ENCODE measurements around the gene PAQR3. TPM values are rescaled to one million over a fixed set of nuclear protein-coding genes. Genes with fewer than 3 reads are reported as not detected.

The PAQR3 gene, protein sequence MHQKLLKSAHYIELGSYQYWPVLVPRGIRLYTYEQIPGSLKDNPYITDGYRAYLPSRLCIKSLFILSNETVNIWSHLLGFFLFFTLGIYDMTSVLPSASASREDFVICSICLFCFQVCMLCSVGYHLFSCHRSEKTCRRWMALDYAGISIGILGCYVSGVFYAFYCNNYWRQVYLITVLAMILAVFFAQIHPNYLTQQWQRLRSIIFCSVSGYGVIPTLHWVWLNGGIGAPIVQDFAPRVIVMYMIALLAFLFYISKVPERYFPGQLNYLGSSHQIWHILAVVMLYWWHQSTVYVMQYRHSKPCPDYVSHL
- 19.2 and 20.7 TPM in 2 replicates for total RNA-seq (2014; rRNA removed; shearing (Covaris generic))
- 10.4 and 13.1 TPM in 2 replicates for polyA plus RNA-seq (2016; fragmentation: Nextera tagmentation; extraction: Ambion mirVana)

DNA sequence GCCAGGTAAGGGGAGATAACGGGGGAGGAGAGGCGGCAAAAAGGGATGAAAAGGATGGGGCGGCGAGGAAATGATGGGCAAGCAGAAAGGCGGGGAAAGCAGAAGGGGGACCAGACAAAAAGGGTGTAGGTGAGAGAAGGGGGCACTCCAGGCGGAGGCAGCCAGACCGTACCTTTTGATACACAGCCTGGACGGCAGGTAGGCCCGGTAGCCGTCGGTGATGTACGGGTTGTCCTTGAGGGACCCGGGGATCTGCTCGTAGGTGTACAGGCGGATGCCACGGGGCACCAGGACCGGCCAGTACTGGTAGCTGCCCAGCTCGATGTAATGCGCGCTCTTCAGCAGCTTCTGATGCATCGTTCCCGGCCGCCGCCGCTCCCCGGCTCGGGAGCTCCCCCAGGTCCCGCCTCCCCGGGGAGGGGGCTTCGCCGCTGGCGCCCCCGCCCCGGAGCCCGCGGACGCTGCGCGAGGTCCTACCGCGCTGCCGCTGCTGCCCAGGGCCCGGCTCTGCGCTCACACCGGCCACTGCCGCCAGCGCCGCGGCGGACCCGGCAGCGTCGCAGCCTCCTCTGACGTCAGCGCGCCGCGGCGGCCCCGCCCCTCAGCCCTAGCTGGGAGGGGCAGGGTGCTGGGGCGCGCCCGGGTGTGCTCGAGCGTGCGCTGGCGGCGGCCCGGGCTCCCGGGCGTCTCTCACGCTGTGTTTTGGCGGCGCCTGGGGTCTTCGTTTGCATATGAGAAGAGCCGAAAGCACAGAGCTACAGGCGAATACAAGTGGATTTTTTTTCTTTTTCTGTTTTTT, at the start of gene PAQR3:
Gene PAQR3 (minus strand): TSS at position 571 of the 799 bp plus-strand sequence. CDS start 214 bp downstream, at position 357.
- peak; percentile 94 for DNase-seq
- Histone ChIP-seq H3K4me2 (ENCODE audit: unreplicated experiment) (peak within 1 kb of the TSS; percentile 96), H3K9me3 (ENCODE audit: low read depth) (no peaks in the 10 kb centered on the region), H3K36me3 (ENCODE audit: low read depth) (no peaks in the 10 kb centered on the region), H3K9me2 (ENCODE audit: insufficient read depth) (no peaks in the 10 kb centered on the region), H3K9ac (peak within 1 kb of the TSS; percentile 94), H3K79me2 (ENCODE audit: insufficient read depth) (peaks cover 5% of the 10 kb centered on the region; the same call in 1 of the 2 replicates), H3K27ac (peak within 1 kb of the TSS; percentile 65), H3F3A (ENCODE audit: insufficient read depth) (no peaks in the 10 kb centered on the region), H2AFZ (peak within 1 kb of the TSS; percentile 100), H3K4me3 (peak within 1 kb of the TSS; percentile 94), H3K27me3 (replicated peaks; ENCODE audit: insufficient read depth) (0 out of 2 replicates have a peak, but pooled peaks cover 5% of the 10 kb centered on the region), H4K20me1 (ENCODE audit: insufficient read depth) (no peaks in the 10 kb centered on the region), H3K4me1 (ENCODE audit: insufficient read depth) (peaks cover 17% of the 10 kb centered on the region)
- WGBS, 2 experiments (ENCODE audit: low coverage in 1 of 2, low lambda C conversion rate in 2 of 2, missing lambda C conversion rate in 2 of 2), result 1 to 2% methylated on average over 58 to 59 of the region's 77 CpGs
- TF ChIP-seq EZH2 (IDR thresholded peaks at IDR 0.05; ENCODE audit: insufficient read depth, poor library complexity, severe bottlenecking) (no peak), EZH2phosphoT487 (IDR thresholded peaks at IDR 0.05; ENCODE audit: insufficient read depth, low read depth) (no peak)
- in situ Hi-C loops (cut with MboI), result loop anchor here (25.0 kb wide), 2 partner anchors 1273 to 1373 kb away; no protein-coding TSS in a partner anchor

DNA sequence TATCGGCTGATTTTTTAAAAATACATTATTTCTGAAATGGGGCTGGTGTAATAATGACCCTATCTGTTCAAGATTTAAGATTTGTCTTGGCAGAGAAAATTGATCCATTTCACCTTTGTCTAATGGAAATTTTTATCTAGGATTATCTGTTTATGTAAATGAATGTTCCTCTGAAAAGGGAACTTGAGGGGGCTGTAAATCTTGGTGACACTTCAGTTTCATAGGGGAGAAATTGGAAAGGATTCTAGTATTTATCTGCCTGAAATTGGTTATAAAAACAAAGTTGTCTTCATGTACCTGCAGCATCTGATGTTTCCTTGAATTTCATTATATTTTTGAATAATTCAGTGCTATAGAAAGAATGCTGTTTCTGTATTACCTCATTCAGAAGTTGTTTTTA, 48.4 kb upstream of the PAQR3 start:
- Histone ChIP-seq H3K9ac (no peak overlapping the region), H3K4me2 (ENCODE audit: unreplicated experiment) (no peak overlapping the region), H3K36me3 (ENCODE audit: low read depth) (no peaks in the 10 kb centered on the region), H3K79me2 (ENCODE audit: insufficient read depth) (no peaks in the 10 kb centered on the region), H3F3A (ENCODE audit: insufficient read depth) (no peaks in the 10 kb centered on the region), H3K9me3 (ENCODE audit: low read depth) (no peaks in the 10 kb centered on the region), H4K20me1 (ENCODE audit: insufficient read depth) (no peaks in the 10 kb centered on the region), H3K4me3 (no peak overlapping the region), H3K27ac (no peak overlapping the region), H3K4me1 (ENCODE audit: insufficient read depth) (no peaks in the 10 kb centered on the region), H3K9me2 (ENCODE audit: insufficient read depth) (no peaks in the 10 kb centered on the region), H3K27me3 (replicated peaks; ENCODE audit: insufficient read depth) (0 out of 2 replicates have a peak, but pooled peaks cover 4% of the 10 kb centered on the region), H2AFZ (no peak overlapping the region)
- WGBS, 2 experiments (ENCODE audit: low coverage in 1 of 2, low lambda C conversion rate in 2 of 2, missing lambda C conversion rate in 2 of 2), result 92 to 95% methylated on average over 1 of the region's 1 CpG
- no peak for DNase-seq
- TF ChIP-seq EZH2 (IDR thresholded peaks at IDR 0.05; ENCODE audit: insufficient read depth, poor library complexity, severe bottlenecking), result no peak
- TF ChIP-seq EZH2phosphoT487 (IDR thresholded peaks at IDR 0.05; ENCODE audit: insufficient read depth, low read depth), result no peak
- in situ Hi-C loops (cut with MboI), result no loop called here

DNA sequence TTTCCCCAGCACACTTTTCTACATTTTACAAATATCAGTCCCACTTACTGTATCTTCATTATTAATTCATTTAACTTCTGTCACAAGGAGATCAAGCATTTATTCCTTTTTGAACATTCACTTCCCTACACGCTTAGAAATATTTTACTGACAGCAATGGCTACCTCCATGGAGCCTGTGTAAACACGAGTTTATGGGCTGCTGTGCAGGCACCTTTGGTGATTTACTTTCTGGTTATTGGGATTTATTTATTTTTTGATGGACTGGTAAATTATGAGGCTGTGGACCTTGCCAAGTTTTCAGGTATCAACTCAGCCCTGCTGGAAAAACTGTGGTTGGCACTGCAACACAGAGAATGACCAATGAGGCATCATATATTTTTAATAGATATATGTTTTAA, 45.4 kb upstream of the PAQR3 start:
- Histone ChIP-seq H3K4me1 (ENCODE audit: insufficient read depth) (no peaks in the 10 kb centered on the region), H3K36me3 (ENCODE audit: low read depth) (no peaks in the 10 kb centered on the region), H3K9ac (no peak overlapping the region), H4K20me1 (ENCODE audit: insufficient read depth) (no peaks in the 10 kb centered on the region), H3F3A (ENCODE audit: insufficient read depth) (no peaks in the 10 kb centered on the region), H3K79me2 (ENCODE audit: insufficient read depth) (no peaks in the 10 kb centered on the region), H3K27ac (no peak overlapping the region), H3K4me3 (no peak overlapping the region), H3K27me3 (replicated peaks; ENCODE audit: insufficient read depth) (0 out of 2 replicates have a peak, but pooled peaks cover 4% of the 10 kb centered on the region), H2AFZ (no peak overlapping the region), H3K9me3 (ENCODE audit: low read depth) (no peaks in the 10 kb centered on the region), H3K4me2 (ENCODE audit: unreplicated experiment) (no peak overlapping the region), H3K9me2 (ENCODE audit: insufficient read depth) (no peaks in the 10 kb centered on the region)
- DNase-seq, result no peak
- TF ChIP-seq EZH2 (IDR thresholded peaks at IDR 0.05; ENCODE audit: insufficient read depth, poor library complexity, severe bottlenecking) (no peak), EZH2phosphoT487 (IDR thresholded peaks at IDR 0.05; ENCODE audit: insufficient read depth, low read depth) (no peak)
- in situ Hi-C loops (cut with MboI), result no loop called here
- 3 to 4% methylated on average over 2 of the region's 2 CpGs for WGBS, 2 experiments (ENCODE audit: low coverage in 1 of 2, low lambda C conversion rate in 2 of 2, missing lambda C conversion rate in 2 of 2)

DNA sequence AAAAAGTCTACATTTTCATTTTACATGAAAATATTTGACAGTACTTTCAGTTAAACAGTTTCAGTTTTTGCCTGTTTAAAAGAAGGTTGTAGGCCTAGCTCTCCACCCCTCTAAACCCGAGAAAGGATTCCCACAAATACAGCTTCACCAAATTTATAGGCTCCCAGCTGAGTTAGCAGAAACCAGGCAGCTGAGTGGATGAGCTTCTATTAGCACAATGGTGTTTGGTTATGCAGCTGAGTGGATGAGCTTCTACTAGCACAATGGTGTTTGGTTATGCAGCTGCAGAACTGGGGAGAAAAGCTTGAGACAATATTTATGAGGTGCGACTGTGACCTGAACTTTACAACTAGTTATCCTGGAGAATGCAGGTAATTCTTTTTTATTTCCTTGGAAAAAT, 36.6 kb upstream of the PAQR3 start:
- no peaks in the 10 kb centered on the region for H3F3A ChIP-seq (ENCODE audit: insufficient read depth)
- H3K4me3 ChIP-seq, result no peak overlapping the region
- H3K9me3 ChIP-seq (ENCODE audit: low read depth), result no peaks in the 10 kb centered on the region
- H3K9me2 ChIP-seq (ENCODE audit: insufficient read depth), result no peaks in the 10 kb centered on the region
- in situ Hi-C loops (cut with MboI), result no loop called here
- no peak overlapping the region for H3K4me2 ChIP-seq (ENCODE audit: unreplicated experiment)
- H3K27me3 ChIP-seq (replicated peaks; ENCODE audit: insufficient read depth), result no peaks in the 10 kb centered on the region
- no peaks in the 10 kb centered on the region for H3K4me1 ChIP-seq (ENCODE audit: insufficient read depth)
- H3K9ac ChIP-seq, result no peak overlapping the region
- TF ChIP-seq EZH2phosphoT487 (IDR thresholded peaks at IDR 0.05; ENCODE audit: insufficient read depth, low read depth) (no peak), EZH2 (IDR thresholded peaks at IDR 0.05; ENCODE audit: insufficient read depth, poor library complexity, severe bottlenecking) (no peak)
- no peaks in the 10 kb centered on the region for H3K79me2 ChIP-seq (ENCODE audit: insufficient read depth)
- no peaks in the 10 kb centered on the region for H4K20me1 ChIP-seq (ENCODE audit: insufficient read depth)
- 68 to 74% methylated on average over 2 of the region's 2 CpGs for WGBS, 2 experiments (ENCODE audit: low coverage in 1 of 2, low lambda C conversion rate in 2 of 2, missing lambda C conversion rate in 2 of 2)
- no peaks in the 10 kb centered on the region for H3K36me3 ChIP-seq (ENCODE audit: low read depth)
- no peak for DNase-seq
- H2AFZ ChIP-seq, result no peak overlapping the region
- no peak overlapping the region for H3K27ac ChIP-seq

Data from GM23248 (cell line).